UCSD-AML1 (cell line): ENCODE measurements around the gene FRMPD3.

Experiments
- DNase-seq: peaks from one replicate; lab custom pipeline; 2025; ENCODE audit not compliant: unreplicated experiment; lab: John Stamatoyannopoulos, UW

Gene FRMPD3

GRCh38 chrX:107477406-107477805, 28.0 kb downstream of the FRMPD3 start:
- DNase-seq = no peak

GRCh38 chrX:107480272-107480671, 30.8 kb downstream of the FRMPD3 start:
- no peak for DNase-seq

GRCh38 chrX:107482046-107482445, 32.6 kb downstream of the FRMPD3 start:
- no peak for DNase-seq

- no peak for DNase-seq
Measured at GRCh38 chrX:107484002-107484726, 34.7 kb downstream of the FRMPD3 start.

GRCh38 chrX:107485013-107485412, 35.6 kb downstream of the FRMPD3 start:
- DNase-seq = no peak

DNA sequence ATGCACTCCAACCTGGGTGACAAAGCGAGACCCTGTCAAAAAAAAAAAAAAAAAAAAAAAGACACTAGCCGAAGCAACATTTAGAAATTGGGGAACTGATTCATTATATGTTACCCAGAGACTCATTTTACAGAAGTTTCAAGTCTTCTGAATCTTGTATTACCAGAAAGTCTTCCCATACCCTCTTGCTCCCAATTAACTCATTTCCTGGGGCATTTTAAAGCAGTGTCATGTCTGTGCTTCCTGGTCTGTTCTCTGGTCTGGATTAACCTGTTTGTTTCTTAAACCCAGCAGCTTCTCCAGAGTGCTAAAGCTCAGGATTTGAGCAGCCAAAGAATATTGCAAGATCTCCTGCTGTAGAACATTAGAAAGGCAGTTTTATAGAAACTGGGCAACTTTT, 43.7 kb downstream of the FRMPD3 start:
- no peak for DNase-seq

- DNase-seq = no peak
Measured at GRCh38 chrX:107496786-107497185, 47.3 kb downstream of the FRMPD3 start.
